ENCODE measurements around the gene TMED9.

GRCh38 chr5:177578316-177578715, 13.7 kb upstream of the TMED9 start:
- TF ChIP-seq, protein P1, sequence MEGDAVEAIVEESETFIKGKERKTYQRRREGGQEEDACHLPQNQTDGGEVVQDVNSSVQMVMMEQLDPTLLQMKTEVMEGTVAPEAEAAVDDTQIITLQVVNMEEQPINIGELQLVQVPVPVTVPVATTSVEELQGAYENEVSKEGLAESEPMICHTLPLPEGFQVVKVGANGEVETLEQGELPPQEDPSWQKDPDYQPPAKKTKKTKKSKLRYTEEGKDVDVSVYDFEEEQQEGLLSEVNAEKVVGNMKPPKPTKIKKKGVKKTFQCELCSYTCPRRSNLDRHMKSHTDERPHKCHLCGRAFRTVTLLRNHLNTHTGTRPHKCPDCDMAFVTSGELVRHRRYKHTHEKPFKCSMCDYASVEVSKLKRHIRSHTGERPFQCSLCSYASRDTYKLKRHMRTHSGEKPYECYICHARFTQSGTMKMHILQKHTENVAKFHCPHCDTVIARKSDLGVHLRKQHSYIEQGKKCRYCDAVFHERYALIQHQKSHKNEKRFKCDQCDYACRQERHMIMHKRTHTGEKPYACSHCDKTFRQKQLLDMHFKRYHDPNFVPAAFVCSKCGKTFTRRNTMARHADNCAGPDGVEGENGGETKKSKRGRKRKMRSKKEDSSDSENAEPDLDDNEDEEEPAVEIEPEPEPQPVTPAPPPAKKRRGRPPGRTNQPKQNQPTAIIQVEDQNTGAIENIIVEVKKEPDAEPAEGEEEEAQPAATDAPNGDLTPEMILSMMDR (conservative IDR thresholded peaks at IDR 0.05): no peak
- no peak for TF ChIP-seq ZFX (IDR thresholded peaks at IDR 0.05)
